Measurements from ENCODE around the gene NUMB.
"Not testable (repeated sequence)": the region's sequence is repeated elsewhere in the genome, so short reads cannot be mapped to it uniquely, and the experiment has no call there.

Gene NUMB

GRCh38 chr14:73422515-73422914 lies 35.8 kb downstream of the NUMB start:
- DNase-seq (ENCODE audit: low read depth): no peak

GRCh38 chr14:73418227-73418626 lies 40.1 kb downstream of the NUMB start:
- DNase-seq (ENCODE audit: low read depth): no peak

- not testable (repeated sequence) for DNase-seq (ENCODE audit: low read depth)
Measured at GRCh38 chr14:73406248-73406647, 52.1 kb downstream of the NUMB start.

GRCh38 chr14:73403181-73403752 lies 55.1 kb downstream of the NUMB start:
- DNase-seq (ENCODE audit: low read depth): no peak

GRCh38 chr14:73402579-73402978 lies 55.8 kb downstream of the NUMB start:
- DNase-seq (ENCODE audit: low read depth): no peak

GRCh38 chr14:73397810-73398209 lies 60.5 kb downstream of the NUMB start:
- DNase-seq (ENCODE audit: low read depth): no peak

- no peak for DNase-seq (ENCODE audit: low read depth)
Measured at GRCh38 chr14:73394317-73394716, 64.0 kb downstream of the NUMB start.

- DNase-seq (ENCODE audit: low read depth): no peak
Measured at GRCh38 chr14:73393375-73393774, 65.0 kb downstream of the NUMB start.

GRCh38 chr14:73392329-73393257 lies 65.8 kb downstream of the NUMB start:
- DNase-seq (ENCODE audit: low read depth): no peak

GRCh38 chr14:73387860-73388259 lies 70.5 kb downstream of the NUMB start:
- DNase-seq (ENCODE audit: low read depth): not testable (repeated sequence)

- DNase-seq (ENCODE audit: low read depth): no peak
Measured at GRCh38 chr14:73386342-73386741, 72.0 kb downstream of the NUMB start.

GRCh38 chr14:73385021-73385420 lies 73.3 kb downstream of the NUMB start:
- not testable (repeated sequence) for DNase-seq (ENCODE audit: low read depth)

GRCh38 chr14:73383356-73383755 lies 75.0 kb downstream of the NUMB start:
- DNase-seq (ENCODE audit: low read depth): no peak

- no peak for DNase-seq (ENCODE audit: low read depth)
Measured at GRCh38 chr14:73381380-73382013, 76.8 kb downstream of the NUMB start.

- DNase-seq (ENCODE audit: low read depth): no peak
Measured at GRCh38 chr14:73376585-73376984, 81.8 kb downstream of the NUMB start.

GRCh38 chr14:73375861-73376260 lies 82.5 kb downstream of the NUMB start:
- DNase-seq (ENCODE audit: low read depth): no peak

- no peak for DNase-seq (ENCODE audit: low read depth)
Measured at GRCh38 chr14:73374218-73374617, 84.1 kb downstream of the NUMB start.

GRCh38 chr14:73372529-73372928 lies 85.8 kb downstream of the NUMB start:
- DNase-seq (ENCODE audit: low read depth): no peak

- no peak for DNase-seq (ENCODE audit: low read depth)
Measured at GRCh38 chr14:73370561-73370960, 87.8 kb downstream of the NUMB start.

GRCh38 chr14:73369428-73369827 lies 88.9 kb downstream of the NUMB start:
- DNase-seq (ENCODE audit: low read depth): no peak

GRCh38 chr14:73368616-73369015 lies 89.7 kb downstream of the NUMB start:
- DNase-seq (ENCODE audit: low read depth): no peak

- no peak for DNase-seq (ENCODE audit: low read depth)
Measured at GRCh38 chr14:73365727-73366126, 92.6 kb downstream of the NUMB start.

- DNase-seq (ENCODE audit: low read depth): no peak
Measured at GRCh38 chr14:73364559-73364958, 93.8 kb downstream of the NUMB start.

Data from activated gamma-delta T cell treated with anti-CD3 and anti-CD28 coated beads, Interleukin-2, amount 50 U/mL, for 16 hours (primary cell).